Smooth muscle cell of the coronary artery (primary cell): ENCODE measurements around the gene GPS2. TPM values are rescaled to one million over a fixed set of nuclear protein-coding genes. Genes with fewer than 3 reads are reported as not detected.

Experiments used
- total RNA-seq: library from RNA; depleted of rRNA; stranded (reverse); fragments of >200 nt; gene quantifications from 2 replicates; pipeline ENCODE4 v1.2.3, GENCODE V29; 2014; ENCODE audit warnings: low replicate concordance

GPS2 gene
- total RNA-seq = 21.7 and 32.9 TPM in 2 replicates

DNA sequence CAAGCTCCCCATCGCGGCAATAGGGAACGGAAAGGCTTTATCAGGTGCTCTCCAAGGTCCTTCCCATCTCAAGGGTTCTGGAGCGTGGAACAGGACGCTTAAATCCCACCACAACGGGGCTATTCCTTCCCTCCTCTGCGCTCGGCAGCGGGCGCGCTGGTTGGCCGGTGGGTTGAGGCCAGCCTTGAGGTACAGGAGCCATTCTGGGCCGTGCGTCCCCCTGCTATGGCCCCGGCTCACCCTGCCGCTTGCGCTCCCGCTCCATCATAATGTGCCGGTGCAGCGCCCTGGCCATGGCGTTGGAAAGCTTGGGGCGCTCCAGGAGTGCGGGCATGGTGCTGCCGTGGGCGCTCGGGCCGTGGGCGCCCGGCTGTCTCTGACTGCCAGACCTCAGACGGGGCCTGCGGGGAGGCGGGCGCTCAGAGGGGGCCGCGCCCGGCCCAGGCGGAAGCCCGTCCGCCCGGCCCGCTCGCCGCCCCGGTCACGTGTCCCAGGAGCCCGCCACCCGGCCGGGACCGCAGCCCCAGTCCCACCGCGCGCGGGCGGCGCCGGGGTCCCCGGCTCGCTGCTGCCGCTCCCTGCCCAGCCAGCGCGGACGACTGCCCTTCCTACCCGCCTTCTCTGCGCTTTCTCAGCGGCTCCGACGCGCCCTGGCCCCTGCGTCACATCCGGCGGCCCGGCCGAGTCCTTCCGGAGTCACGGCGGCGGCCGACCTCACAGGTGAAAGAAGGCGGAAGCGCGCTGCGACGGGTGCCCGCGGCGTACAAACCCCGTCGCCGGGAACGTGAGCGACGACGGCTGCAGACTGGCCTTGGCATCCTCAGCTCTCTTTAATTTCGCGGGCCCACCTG is at the start of gene GPS2:
GPS2 (minus strand) TSS at position 642 of the 851 bp plus-strand sequence; CDS start at position 334, 308 bp downstream.

DNA sequence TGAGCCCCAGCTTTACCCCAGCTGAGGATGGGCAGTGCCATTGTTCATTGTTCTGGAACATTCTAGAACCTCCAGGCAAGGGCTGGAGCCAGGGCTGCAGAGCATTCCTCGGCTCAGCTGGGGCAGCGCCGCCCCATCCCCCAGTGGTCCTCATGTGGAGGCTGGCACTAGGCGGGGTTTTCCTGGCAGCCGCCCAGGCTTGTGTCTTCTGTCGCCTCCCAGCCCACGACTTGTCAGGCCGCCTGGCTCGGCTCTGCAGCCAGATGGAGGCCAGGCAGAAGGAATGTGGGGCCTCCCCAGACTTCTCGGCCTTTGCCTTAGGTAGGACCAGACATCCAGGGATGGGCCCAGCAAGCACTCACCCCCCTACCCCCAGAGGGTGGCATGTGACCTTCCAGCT is 39.9 kb upstream of the GPS2 start, which contains the start of gene TMEM95:
TMEM95 (plus strand) TSS at position 104 of the 400 bp plus-strand sequence; CDS start at position 153, 49 bp downstream.

DNA sequence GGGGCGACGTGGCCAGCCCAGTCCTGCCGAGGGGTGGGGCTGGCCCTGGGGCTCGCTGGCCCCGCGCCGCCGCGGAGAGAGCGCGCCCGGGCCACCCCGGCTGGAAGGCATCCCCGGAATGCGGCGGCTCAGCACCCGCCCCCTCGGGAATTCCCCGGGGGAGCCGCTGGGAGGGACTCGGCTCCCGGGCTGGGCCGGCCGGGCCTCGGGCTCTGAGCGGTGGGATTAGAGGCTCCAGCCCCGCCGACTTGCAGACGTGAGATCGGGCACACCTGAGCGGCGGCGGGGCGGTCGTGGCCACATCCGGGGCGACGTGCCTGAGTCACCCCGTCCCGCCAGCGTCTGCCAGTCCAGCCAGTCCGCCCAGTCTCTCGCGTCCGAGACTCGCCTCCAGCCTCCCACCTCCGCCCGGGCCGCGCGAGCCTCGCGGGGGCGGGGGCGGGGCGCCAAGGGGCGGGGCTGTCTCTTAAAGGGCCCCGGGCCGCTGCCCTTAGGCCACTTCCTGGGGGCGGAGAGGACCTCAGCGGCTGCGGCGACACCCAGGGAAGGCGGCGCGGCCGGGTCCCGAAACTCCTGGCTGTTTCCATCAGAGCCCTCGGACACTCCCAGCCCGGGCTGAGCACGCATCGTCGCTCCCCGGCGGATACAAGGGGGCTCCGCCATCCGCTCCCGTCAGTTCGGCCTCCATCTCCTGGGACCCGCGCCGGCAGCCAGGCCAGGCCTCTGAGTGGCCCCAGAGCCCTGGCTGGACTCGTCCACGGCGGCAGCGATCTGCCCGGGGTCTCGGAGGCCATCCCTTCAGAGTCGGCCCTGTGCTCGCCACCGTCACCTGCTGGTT is 36.7 kb upstream of the GPS2 start, which contains the start of gene KCTD11:
KCTD11 (plus strand) TSS at position 498 of the 838 bp plus-strand sequence.

GRCh38 chr17:7336240-7337175 is 21.3 kb upstream of the GPS2 start, which contains the start of gene ACAP1:
TSS of gene ACAP1 (plus strand) at chr17:7336529. CDS start at chr17:7336735, 206 bp downstream.

GRCh38 chr17:7328840-7329373 is 13.7 kb upstream of the GPS2 start, which contains the start of gene NEURL4:
TSS of gene NEURL4 (minus strand) at chr17:7329335. CDS start at chr17:7329312, 23 bp downstream.

DNA sequence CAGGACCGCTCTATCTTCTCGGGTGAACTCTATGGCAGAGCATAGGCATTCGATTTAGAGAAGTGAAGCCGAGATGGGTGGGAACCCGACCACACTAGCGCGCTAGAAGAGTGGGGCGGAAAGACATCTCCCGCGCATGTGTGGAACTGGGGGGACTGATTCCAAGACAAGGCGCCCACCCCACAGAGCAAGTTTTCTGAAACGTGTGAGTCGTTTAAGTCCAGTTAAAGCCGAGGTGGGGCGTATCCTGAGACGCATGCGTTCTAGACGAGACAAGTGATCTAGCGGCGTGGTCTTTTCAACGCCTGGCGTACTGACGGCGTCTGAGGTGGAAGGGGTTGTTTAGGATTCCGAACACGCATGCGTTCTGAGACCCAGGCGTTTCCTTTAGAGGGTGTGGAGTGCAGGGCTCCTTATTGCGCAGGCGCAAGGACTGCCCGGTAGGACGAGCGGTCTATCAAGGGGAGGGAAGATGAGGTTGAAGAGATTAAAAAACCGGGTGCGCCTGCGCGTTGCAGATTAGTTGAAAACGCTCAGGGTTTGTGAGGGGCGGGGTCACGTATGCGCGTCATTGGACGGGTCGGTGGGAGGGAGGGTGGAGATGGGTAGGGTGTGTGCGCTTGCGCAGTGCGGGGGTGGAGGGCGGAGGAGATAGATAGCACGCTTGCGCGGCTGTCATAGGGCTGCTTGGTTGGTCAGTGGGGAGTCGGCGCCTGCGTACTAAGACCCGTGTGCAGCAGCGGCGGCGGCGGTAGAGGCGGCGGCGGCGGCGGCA is 8.1 kb downstream of the GPS2 start, which contains the start of gene EIF5A:
EIF5A (plus strand) TSS at position 718 of the 775 bp plus-strand sequence. CDS start 2,008 bp downstream, outside the sequence.

DNA sequence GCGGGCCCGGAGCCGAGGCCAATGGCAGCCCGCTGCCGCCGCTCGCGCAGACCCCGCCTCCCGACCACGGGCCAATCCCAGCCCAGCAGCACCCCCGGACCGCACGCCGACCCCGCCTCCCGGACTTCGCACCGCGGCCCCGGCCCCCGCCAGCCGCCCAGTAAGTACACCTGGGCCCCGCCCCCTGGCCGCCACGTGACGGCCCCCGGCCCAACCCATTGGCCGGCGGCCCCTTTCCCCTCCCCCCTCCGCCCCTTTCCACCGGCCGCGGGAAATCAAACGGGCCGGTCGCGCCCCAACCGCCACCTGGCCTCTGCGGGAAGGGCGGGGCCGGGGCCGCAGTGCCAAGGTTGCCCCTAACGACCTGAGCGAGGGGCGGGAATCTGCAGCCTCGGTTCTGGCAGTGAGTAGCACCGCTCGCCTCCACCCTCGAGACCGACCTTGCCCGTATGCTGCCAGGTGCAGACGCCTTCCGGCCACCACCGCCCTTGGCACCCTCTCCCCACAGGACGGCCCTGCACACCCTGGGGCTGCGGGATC is 20.5 kb downstream of the GPS2 start, which contains the start of gene YBX2:
YBX2 (minus strand) TSS at position 26 of the 540 bp plus-strand sequence. CDS start 139 bp downstream, outside the sequence.

GRCh38 chr17:7281074-7281952 is 33.8 kb downstream of the GPS2 start, which contains the start of gene SLC2A4:
TSS of gene SLC2A4 (plus strand) at chr17:7281718. CDS start at chr17:7281935, 217 bp downstream.

Other genes starting within 250 kb of the GPS2 start
- gene CLEC10A, start 235.1 kb downstream of the GPS2 start, total RNA-seq = 0.70 TPM in 1 of 2 replicates, not detected in the other
- gene ASGR2, start 200.5 kb downstream of the GPS2 start, total RNA-seq = not detected in 2 replicates
- under 0.01 and 0.68 TPM in 2 replicates for gene ASGR1, start 136.0 kb downstream of the GPS2 start, total RNA-seq
- 8.3 and 20.8 TPM in 2 replicates for gene DLG4, start 95.5 kb downstream of the GPS2 start, total RNA-seq
- 248 and 288 TPM in 2 replicates for gene ACADVL, start 95.4 kb downstream of the GPS2 start, total RNA-seq
- 56.3 and 89.0 TPM in 2 replicates for gene DVL2, start 80.8 kb downstream of the GPS2 start, total RNA-seq
- 38.3 and 41.2 TPM in 2 replicates for gene PHF23, start 75.9 kb downstream of the GPS2 start, total RNA-seq
- gene GABARAP, start 72.9 kb downstream of the GPS2 start, total RNA-seq = 180 and 222 TPM in 2 replicates
- gene CTDNEP1, start 63.6 kb downstream of the GPS2 start, total RNA-seq = 16.7 and 21.2 TPM in 2 replicates
- 20.6 and 25.9 TPM in 2 replicates for gene ELP5, start 63.1 kb downstream of the GPS2 start, total RNA-seq
- gene CLDN7, start 52.9 kb downstream of the GPS2 start, total RNA-seq = 0.70 and 1.6 TPM in 2 replicates
- gene SLC2A4, start 33.6 kb downstream of the GPS2 start, total RNA-seq = 0.08 and 0.12 TPM in 2 replicates
- not detected in 2 replicates for gene YBX2, start 20.7 kb downstream of the GPS2 start, total RNA-seq
- 688 and 774 TPM in 2 replicates for gene EIF5A, start 7.7 kb downstream of the GPS2 start, total RNA-seq
- gene NEURL4, start 14.0 kb upstream of the GPS2 start, total RNA-seq = 16.8 and 28.4 TPM in 2 replicates
- 1.3 and 4.3 TPM in 2 replicates for gene ACAP1, start 21.2 kb upstream of the GPS2 start, total RNA-seq
- gene KCTD11, start 36.8 kb upstream of the GPS2 start, total RNA-seq = 4.9 and 10.4 TPM in 2 replicates
- not detected in 2 replicates for gene TMEM95, start 39.8 kb upstream of the GPS2 start, total RNA-seq
- gene TNK1, start 65.7 kb upstream of the GPS2 start, total RNA-seq = 0.08 and 0.35 TPM in 2 replicates
- 8.5 and 23.2 TPM in 2 replicates for gene PLSCR3, start 79.2 kb upstream of the GPS2 start, total RNA-seq
- gene TMEM256, start 88.7 kb upstream of the GPS2 start, total RNA-seq = 42.7 and 135 TPM in 2 replicates
- gene NLGN2, start 92.5 kb upstream of the GPS2 start, total RNA-seq = 3.7 and 5.0 TPM in 2 replicates
- not detected in 2 replicates for gene SPEM1, start 105.0 kb upstream of the GPS2 start, total RNA-seq
- not detected in 2 replicates for gene SPEM2, start 110.3 kb upstream of the GPS2 start, total RNA-seq
- gene SPEM3, start 113.5 kb upstream of the GPS2 start, total RNA-seq = not detected in 2 replicates
- gene TMEM102, start 120.1 kb upstream of the GPS2 start, total RNA-seq = 0.94 and 4.4 TPM in 2 replicates
- 2.6 and 5.4 TPM in 2 replicates for gene FGF11, start 124.2 kb upstream of the GPS2 start, total RNA-seq
- gene CHRNB1, start 129.7 kb upstream of the GPS2 start, total RNA-seq = 7.1 and 9.6 TPM in 2 replicates
- gene ZBTB4, start 164.3 kb upstream of the GPS2 start, total RNA-seq = 9.2 and 9.8 TPM in 2 replicates
- gene SLC35G6, start 166.1 kb upstream of the GPS2 start, total RNA-seq = not detected in 2 replicates
- 62.8 and 87.6 TPM in 2 replicates for gene POLR2A, start 169.0 kb upstream of the GPS2 start, total RNA-seq
- gene TNFSF12, start 233.7 kb upstream of the GPS2 start, total RNA-seq = 3.9 TPM in 2 replicates
- 0.59 and 1.1 TPM in 2 replicates for gene TNFSF13, start 243.4 kb upstream of the GPS2 start, total RNA-seq
- 45.4 and 76.6 TPM in 2 replicates for gene SENP3, start 246.6 kb upstream of the GPS2 start, total RNA-seq